HG03457 (cell line): ENCODE data around the gene USP27X.

Experiments used
- ATAC-seq: cut with Tn5 transposase; IDR thresholded peaks from one replicate; pipeline ENCODE4 v1.9.1; 2021; ENCODE audit warnings: moderate number of reproducible peaks; ENCODE audit not compliant: unreplicated experiment

Gene USP27X

DNA sequence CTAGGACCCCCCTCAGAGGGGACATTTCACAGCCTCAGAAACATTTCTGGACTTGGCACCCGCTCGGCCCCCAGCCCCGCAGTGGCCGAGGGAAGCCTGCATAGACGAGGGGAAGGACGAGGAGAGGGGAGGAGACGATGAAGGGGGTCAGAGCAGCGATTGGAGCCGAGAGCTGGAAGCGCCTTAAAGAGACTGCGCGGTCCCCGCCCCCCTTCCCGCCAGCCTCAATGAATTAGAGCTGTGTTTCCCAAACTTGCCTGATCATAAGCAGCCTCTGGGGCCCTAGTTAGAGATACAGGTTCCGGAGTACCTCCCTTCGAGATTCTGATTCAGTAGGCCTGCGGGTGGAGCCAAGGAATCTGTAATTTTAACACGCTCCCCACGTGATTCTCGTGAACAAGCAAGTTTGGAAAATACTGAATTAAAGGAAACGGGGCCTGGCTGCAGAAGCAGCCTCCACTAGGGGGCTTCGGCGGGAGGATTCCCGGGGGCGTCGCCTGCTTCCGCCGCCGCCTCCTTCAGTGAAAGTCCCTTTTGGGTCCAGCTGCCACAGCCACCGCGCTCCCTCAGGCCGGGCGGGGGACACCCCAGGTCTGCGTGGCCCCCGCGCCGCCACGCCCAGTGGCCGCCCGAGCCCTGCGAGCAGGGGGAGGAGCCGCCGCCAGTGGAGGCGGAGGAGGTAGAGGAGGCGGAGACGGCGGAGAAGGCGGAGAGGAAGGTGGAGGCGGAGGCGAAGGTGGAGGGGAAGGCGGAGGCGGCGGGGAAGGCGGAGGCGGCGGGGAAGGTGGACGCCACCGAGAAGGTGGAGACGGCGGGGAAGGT is at the start of gene USP27X:
Gene USP27X (plus strand): TSS at position 651 of the 822 bp plus-strand sequence. CDS start 824 bp downstream, outside the sequence.
- ATAC-seq, result peak; percentile 88

DNA sequence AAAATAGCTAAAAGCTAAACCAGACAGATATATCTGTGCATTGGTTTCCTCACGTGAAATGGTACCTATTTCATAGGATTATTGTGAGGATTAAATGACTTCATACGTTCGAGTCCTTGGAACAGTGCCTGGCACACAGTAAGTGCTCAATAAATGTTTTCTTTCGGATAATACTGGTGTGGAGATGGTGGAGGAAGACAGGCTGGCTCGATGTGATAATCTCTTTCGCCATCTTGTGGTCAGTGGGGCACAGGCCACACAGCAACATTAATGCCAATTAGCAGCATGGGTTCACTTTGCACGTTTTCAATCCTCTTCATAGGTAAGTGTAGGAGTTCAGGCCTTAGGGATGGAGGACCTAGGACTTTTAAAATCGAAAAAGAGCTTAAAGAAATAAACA is 40.9 kb upstream of the USP27X start:
- ATAC-seq, result no peak

DNA sequence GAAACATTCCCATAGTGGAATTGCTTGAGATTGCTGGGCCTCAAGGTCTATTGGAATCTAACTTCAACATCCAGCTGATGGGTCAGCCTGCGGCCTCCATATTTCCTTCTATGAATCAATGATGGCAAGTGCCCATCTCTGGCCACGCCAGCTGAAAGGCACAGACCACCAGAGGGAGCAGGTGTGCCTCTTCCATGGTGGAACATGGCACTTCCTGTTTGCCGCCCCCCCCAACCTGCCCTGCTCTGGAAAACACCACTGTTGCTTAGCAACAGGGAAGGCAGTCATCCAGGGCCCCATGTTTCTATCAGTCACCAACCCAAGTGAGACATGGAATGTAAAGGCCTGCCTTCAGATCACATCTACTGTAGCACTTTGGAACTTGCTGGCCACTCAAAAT is 38.6 kb upstream of the USP27X start:
- ATAC-seq, result no peak

DNA sequence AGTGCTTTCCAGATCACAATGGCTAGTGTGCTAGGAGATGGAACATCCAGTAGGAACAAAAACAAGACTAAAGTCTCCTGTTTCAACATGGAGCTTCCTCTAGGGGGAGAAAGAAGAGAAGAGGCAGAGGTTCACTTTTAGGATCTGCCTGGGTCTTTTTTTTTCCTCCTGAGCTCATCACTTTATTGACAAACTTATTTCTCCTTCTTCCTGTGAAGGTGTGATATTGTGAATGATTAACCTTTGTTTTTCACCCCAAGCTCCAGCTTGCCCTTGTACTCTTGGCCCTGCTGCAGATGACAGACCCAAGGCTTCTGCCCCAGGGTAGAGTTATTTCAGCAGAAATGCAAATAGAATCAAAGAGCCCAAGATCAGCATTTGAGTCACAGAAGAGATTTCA is 36.7 kb upstream of the USP27X start:
- ATAC-seq, result no peak

DNA sequence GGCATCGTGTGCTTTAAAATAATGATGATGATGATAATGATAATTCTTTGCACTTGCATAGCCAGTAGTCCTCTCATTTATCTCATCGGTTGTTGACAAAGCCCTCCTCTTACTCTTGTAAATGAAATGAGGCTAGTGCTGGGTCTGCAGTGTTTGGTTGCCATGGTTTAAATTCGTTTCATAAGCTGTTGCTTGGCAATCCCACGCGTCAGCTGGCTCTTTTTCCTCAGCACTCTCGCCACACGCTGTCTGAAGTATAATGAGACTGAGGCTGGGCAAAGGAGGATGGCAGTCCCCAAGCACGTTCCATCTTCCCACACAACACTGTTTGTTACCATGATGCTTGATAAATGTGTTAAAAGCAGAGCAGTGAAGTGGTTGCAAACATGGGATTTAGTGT is 34.7 kb upstream of the USP27X start:
- no peak for ATAC-seq

DNA sequence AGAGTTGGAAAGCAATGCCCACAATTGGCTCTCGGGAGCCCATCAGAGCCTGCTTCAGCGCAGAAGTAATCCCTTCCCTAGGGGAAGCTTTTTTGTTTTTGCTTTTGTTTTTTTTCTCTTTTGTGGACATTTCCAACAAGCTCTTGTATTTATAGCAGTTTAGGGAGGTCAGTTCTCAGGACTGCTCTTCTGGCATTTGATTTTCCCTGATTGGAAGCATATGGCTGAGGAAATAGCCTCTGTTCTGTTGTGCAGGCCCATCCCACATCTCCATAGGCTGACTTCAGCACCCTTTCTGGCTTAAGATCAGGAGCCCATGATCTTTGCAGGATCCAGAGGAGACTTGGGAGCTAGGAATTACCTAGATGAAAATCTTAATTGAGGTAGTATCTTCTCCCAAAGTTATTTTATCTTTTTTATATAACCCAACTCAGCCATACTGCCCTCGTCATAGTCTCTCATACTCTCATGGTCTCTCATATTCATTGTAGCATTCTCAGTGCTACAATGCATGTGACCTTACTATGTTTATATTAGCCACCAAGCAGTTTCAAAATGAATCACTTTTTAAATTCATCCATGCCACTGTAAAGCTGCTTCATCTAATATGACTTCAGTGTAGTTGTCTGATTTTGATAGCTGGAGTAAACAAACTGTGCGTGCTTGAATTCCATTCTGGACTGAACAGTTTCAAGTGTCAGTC is 33.4 kb upstream of the USP27X start:
- no peak for ATAC-seq

DNA sequence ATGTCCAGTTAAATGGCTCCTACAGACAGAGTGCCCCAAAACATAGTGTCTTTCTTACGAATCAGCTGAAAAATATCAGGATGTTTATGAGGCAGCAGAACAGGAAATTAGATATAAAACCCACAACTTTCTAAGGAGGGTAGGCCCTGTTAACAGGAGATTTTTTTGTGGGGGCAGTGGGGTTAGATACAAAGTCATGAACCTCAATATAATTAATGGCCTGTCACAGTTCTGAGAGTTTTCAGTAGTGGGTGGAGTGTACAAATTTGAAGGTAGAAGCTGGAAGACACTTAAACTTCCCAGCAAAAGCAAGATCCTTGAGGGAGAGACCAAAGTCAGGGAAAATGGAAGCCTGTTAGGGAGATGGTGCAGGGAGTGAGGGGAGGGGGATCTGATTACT is 32.8 kb upstream of the USP27X start:
- no peak for ATAC-seq

DNA sequence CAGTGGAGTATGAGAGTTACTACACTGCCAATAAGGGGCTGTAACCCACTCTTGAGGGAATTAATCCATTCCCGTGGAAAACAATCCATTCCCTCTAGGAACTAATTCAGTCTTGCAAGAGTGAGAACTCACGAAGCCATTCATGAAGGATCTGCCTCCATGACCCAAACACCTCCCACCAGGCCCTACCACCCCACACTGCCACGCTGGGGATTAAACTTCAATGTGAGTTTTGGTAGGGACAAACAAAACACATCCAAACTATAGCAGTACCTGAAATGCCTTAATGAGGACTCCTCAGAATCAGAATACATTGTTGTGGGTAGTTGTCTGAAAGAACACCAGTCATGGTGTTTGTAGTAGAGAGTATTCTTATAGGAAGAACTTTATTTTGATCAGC is 31.0 kb upstream of the USP27X start:
- ATAC-seq, result no peak

DNA sequence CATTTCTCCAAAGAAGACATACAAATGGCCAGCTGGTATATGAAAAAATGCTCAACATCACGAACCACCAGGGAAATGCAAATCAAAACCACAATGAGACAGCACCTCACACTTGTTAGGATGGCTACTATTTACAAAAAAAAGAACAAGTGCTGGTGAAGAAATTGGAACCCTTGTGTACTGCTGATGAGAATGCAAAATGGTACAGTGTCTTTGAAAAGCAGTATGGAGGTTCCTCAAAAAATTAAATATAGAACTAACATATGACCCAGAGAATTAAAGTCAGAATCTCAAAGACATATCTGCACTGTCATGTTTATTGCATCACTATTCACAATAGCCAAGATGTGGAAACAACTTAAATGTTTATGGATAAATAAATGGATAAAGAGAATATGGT is 29.3 kb upstream of the USP27X start:
- ATAC-seq, result no peak

DNA sequence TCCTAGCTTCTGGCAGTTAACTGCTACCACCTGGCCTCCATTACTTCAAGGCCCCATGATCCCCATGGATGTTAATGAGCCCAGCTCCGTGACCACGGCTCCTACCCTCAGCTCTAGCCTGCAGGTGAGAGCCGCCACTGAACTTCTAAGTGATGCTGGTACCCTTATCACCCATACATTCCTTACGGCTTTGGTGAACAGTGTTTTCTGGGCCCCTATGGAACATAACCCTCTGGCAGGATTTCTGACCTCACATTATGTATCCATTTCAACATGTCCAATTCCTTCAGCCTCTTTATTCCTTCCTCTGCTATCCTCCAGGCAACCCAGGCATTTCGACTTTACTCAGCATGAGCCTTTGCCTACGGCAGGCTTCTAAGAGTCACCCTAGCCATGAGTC is 25.6 kb upstream of the USP27X start:
- ATAC-seq, result no peak

DNA sequence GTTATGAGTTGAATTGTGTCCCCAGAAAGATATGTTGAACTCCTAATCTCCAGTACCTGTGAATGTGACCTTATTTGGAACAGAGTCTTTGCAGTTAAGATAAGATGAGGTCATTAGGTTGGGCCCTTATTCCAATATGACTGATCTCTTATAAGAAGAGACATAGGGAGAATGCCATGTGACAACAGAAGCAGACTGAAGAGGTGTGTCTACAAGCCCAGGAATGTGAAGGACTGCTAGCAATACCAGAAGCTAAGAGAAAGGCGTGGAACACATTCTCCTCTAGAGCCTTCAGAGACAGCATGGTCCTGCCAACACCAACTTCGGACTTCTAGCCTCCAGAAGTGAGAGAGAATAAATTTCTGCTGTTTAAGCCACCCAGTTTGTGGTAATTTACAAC is 22.5 kb upstream of the USP27X start:
- ATAC-seq, result no peak

DNA sequence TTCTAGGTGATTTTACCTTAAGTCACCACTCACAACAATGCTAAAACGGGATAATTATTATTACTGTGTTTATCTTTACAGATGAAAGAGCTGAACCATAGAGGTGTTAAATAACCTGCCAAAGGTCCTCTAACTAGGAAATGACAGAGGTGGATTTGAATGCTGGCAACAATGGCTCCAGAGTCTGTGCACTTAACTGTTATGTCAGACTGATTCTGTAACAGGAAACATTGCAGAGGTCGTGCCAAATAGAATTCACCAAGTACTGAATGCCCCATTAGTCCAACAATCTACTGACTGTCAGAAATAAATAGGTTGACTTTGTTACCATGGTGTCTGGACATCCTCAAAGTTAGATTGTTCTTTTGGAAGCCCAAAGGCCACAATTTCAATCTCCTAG is 20.9 kb upstream of the USP27X start:
- no peak for ATAC-seq

DNA sequence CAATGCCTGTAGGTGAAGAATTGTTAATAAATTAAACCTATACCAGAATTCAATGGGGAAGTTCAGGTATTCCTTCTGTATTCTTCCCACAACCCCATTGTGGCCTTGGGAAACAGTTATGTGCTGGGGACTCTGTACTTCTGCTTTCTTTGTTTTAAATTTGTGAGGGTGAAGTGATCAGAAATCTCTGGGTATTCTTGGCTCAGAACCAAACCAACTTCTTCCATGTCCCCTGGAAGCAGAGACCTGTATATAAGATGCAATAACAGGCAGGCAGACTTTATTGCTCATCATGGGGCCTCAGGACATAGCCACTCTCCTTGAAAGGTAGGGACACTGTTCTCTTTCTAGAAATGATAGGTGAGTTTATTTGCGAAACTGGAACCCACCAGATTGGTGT is 19.8 kb upstream of the USP27X start:
- ATAC-seq, result no peak

DNA sequence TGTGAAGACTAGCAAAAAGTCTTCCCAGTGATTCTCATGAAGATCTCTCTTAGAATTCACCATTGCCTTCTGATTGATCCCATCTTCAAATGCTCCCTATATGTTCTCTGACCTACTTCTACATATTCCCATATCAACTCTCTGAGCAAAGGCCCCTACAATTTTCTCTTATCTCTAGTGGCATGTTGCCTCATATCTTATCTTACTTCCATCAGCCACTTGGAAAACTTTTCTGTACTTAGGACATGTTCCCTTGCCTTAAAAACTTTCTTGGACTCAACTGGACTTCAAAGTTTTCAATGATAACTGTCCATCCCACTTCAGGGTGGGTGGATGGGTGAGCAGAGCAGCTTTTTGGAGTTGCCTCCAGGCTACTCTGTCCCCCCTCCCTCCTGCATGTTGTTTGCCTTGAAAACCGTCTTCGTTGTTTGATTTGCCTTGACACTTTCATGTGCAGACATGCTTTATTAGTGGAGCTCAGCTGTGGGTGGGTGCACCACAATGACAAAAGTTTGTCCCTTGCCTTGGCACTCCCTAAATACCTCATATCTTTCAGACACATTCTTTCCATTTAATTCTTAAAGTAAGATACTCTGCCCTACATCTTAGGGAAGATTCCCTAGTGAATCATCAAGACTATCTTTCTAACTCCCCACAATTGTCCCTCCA is 18.3 kb upstream of the USP27X start:
- no peak for ATAC-seq

DNA sequence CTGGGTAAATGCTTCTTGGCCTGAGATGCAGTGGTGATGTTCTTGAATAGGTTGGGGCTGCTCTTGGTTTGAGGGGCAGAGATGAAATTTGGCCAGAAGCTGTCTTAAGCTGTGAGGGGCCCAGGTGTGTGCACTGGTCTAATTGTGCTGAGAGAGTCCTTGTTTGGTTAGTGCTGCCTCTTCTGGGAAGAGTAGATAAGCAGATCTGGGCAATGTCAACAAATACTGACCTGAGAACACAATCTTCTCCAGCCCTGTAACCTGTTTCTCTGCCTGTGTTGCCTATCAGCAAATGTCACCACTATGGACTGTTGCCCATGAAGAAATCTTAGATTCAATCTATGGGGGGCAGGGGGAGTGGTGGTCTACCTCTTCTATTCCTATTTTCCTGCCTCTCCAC is 17.2 kb upstream of the USP27X start:
- ATAC-seq, result no peak

DNA sequence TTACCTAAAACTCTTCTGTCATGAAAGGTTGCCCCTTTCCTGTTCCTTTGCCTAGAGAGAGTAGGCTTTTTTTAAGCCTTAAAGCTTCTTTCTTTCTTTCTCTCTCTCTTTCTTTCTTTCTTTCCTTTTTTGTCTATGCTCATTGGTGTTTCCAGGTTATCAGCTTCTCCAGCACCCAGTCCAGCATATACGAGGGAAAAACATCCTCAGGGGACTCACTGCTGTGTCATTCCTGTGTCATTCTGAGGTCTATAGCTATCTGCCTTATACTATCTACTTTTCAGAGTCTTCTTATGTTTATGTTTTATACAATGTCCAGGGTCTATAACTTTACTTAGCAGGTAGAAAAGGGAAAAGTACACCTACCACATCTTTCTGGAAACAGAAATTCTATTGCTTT is 10.5 kb upstream of the USP27X start:
- no peak for ATAC-seq

DNA sequence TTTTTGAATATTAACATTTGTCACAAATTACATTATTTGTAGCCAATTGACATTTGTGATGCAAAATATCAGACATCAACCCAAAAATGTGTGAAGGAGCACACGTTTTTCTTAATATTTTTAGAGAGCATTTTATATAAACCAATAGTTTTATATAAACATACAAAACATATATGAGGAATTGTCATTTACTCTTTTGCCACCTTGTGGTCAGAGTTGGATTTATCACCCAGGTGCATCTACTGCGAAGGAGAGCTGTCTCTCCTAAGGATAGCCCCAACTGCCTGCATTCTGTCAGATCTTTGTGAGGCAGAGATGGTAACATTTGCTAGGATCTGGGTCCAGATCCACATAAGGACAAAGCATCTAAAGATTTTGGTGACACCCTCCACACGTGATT is 2.5 kb upstream of the USP27X start:
- no peak for ATAC-seq

DNA sequence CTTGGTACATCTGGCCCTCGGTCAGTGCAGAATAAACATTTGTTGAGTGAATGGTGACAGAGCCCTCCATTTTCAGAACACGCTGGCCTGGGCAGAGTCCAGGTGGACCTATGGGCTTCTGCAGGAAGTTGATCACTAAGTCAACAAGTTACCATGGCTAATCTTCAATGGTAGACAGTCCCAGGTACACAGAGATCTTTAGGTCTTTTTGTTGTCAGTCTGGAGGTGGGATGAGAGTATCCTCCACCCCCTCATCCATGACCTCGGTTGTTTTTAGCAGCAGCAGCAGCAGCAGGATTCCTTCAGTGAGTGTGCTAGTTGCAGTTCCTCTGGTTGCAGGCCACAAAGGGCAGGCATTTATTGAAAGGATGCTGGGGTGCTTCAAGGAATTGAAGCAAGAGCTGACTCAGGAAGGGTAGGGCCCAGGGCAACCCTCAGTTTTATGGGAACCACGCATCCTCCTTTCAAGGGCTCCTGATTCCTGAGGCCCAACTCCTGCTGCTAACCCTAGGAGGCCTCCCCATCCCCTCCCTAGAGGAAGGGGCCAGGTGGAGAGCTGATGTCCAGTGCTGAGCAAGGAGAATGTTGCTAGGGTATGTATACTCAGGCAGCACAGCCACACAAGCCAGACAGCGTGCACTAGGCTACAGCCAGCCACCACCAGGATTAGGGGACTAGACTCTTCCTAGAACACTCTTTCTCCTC is 1.7 kb upstream of the USP27X start:
- no peak for ATAC-seq

DNA sequence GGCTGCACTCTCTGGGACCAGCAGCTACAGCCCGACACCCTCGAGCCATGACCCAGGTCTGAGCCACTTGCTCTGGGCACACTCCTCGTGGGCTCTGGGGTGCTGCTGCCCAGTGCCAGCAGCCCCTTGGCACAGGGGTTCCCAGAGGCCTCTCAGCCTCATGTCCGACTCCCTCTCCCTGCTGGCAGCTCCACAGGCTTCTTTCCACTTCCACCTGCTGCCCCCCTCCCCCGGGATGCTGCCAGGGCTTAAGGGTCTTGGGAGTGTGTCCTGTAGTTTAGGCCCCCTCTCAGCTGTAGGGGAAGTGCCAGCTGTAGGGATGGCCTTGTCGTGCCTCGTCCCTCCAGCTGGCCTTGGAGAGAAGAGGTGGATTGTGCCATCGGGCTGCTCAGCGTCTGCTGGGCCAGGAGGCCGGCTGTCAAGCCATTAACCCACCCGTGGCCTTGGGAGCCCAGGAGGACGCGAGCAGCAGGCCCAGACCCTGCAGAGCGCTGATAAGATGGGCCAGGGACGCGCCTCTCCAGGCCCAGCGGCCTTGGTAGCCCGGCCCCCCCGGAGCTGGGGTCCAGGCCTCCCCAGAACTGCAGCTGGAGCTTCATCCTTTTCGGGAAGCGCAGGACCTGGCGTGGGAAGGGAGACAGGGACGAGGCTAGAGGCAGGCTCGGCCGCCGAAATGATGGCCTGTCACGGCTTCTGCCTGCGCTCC is 1.0 kb upstream of the USP27X start:
- peak; percentile 5 for ATAC-seq

DNA sequence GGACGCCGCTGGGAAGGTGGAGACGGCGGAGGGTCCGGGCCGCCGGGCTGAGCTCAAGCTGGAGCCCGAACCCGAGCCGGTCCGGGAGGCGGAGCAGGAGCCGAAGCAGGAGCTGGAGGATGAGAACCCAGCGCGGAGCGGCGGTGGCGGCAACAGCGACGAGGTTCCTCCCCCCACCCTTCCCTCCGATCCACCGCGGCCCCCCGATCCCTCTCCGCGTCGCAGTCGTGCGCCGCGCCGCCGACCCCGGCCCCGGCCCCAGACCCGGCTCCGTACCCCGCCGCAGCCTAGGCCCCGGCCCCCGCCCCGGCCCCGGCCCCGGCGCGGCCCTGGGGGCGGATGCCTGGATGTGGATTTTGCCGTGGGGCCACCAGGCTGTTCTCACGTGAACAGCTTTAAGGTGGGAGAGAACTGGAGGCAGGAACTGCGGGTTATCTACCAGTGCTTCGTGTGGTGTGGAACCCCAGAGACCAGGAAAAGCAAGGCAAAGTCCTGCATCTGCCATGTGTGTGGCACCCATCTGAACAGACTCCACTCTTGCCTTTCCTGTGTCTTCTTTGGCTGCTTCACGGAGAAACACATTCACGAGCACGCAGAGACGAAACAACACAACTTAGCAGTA is 483 bp downstream of the USP27X start:
- ATAC-seq, result no peak
